ENCODE results near the gene TAB2.

Gene TAB2

GRCh38 chr6:149419696-149420404 lies 102.3 kb downstream of the TAB2 start:
- no peak for DNase-seq (ENCODE audit: low read depth)

- no peak for DNase-seq (ENCODE audit: low read depth)
Measured at GRCh38 chr6:149421132-149421531, 103.6 kb downstream of the TAB2 start.

- DNase-seq (ENCODE audit: low read depth) = no peak
Measured at GRCh38 chr6:149422581-149422980, 105.1 kb downstream of the TAB2 start.

GRCh38 chr6:149423964-149424440 lies 106.5 kb downstream of the TAB2 start:
- DNase-seq (ENCODE audit: low read depth) = no peak

GRCh38 chr6:149425224-149425623 lies 107.7 kb downstream of the TAB2 start:
- DNase-seq (ENCODE audit: low read depth) = no peak

- DNase-seq (ENCODE audit: low read depth) = no peak
Measured at GRCh38 chr6:149425754-149426153, 108.2 kb downstream of the TAB2 start.

GRCh38 chr6:149428606-149429005 lies 111.1 kb downstream of the TAB2 start:
- no peak for DNase-seq (ENCODE audit: low read depth)

GRCh38 chr6:149429427-149430360 lies 112.2 kb downstream of the TAB2 start:
- DNase-seq (ENCODE audit: low read depth) = no peak

GRCh38 chr6:149431905-149432775 lies 114.6 kb downstream of the TAB2 start:
- peak; percentile 61 for DNase-seq (ENCODE audit: low read depth)

GRCh38 chr6:149433405-149433804 lies 115.9 kb downstream of the TAB2 start:
- DNase-seq (ENCODE audit: low read depth) = no peak

- peak; percentile 32 for DNase-seq (ENCODE audit: low read depth)
Measured at GRCh38 chr6:149433881-149434280, 116.4 kb downstream of the TAB2 start.

- DNase-seq (ENCODE audit: low read depth) = no peak
Measured at GRCh38 chr6:149435919-149436586, 118.5 kb downstream of the TAB2 start.

GRCh38 chr6:149436647-149437046 lies 119.1 kb downstream of the TAB2 start:
- no peak for DNase-seq (ENCODE audit: low read depth)

GRCh38 chr6:149437212-149437611 lies 119.7 kb downstream of the TAB2 start:
- no peak for DNase-seq (ENCODE audit: low read depth)

GRCh38 chr6:149438855-149439254 lies 121.3 kb downstream of the TAB2 start:
- DNase-seq (ENCODE audit: low read depth) = no peak

- no peak for DNase-seq (ENCODE audit: low read depth)
Measured at GRCh38 chr6:149439626-149440025, 122.1 kb downstream of the TAB2 start.

GRCh38 chr6:149440735-149441671 lies 123.5 kb downstream of the TAB2 start:
- DNase-seq (ENCODE audit: low read depth) = no peak

GRCh38 chr6:149441740-149442139 lies 124.2 kb downstream of the TAB2 start:
- no peak for DNase-seq (ENCODE audit: low read depth)

- no peak for DNase-seq (ENCODE audit: low read depth)
Measured at GRCh38 chr6:149443411-149444181, 126.1 kb downstream of the TAB2 start.
